Prostate gland (tissue), 2 donors: ENCODE data around the gene RBM15.

ENCODE experiments used
- CTCF ChIP-seq, 4 experiments: fragments of 200-600 bp in 2 of 4; fragments of 450-650 bp in 2 of 4; sonication (generic) in 2 of 4; IDR thresholded peaks; 1 replicate in 3 of 4; 2 replicates in 1 of 4; pipeline ENCODE4 v1.5.1; 2016 to 2019; ENCODE audit warnings: antibody characterized with exemption in 4 of 4, mild to moderate bottlenecking in 2 of 4, moderate library complexity in 2 of 4
- POLR2AphosphoS5 ChIP-seq: sonication (generic); formaldehyde crosslinking; IDR thresholded peaks from one replicate; pipeline ENCODE4 v1.6.1; 2017; ENCODE audit warnings: antibody characterized with exemption

- TF ChIP-seq CTCF (IDR thresholded peaks at IDR 0.05) = no peak
- TF ChIP-seq POLR2AphosphoS5 = no peak
Measured at GRCh38 chr1:110364221-110364620, 25.0 kb downstream of the RBM15 start.
